GM19351 (cell line): ENCODE results near the gene CNTFR.

Experiments
- ATAC-seq: cut with Tn5 transposase; IDR thresholded peaks from one replicate; pipeline ENCODE4 v1.9.1; 2021; ENCODE audit warnings: mild to moderate bottlenecking, moderate library complexity; ENCODE audit not compliant: unreplicated experiment

The CNTFR gene

GRCh38 chr9:34555936-34556525, 33.5 kb downstream of the CNTFR start:
- no peak for ATAC-seq

- ATAC-seq = no peak
These were observed 34.0 kb downstream of the CNTFR start for GRCh38 chr9:34555500-34555899.

- ATAC-seq = no peak
These were observed 34.5 kb downstream of the CNTFR start for GRCh38 chr9:34555002-34555348.

GRCh38 chr9:34554211-34555001, 35.1 kb downstream of the CNTFR start:
- ATAC-seq = no peak

- no peak for ATAC-seq
These were observed 36.0 kb downstream of the CNTFR start for GRCh38 chr9:34553511-34554021.

- ATAC-seq = no peak
These were observed 36.5 kb downstream of the CNTFR start for GRCh38 chr9:34552986-34553385.

GRCh38 chr9:34552606-34552981, 36.9 kb downstream of the CNTFR start:
- no peak for ATAC-seq

GRCh38 chr9:34551751-34552605, 37.5 kb downstream of the CNTFR start:
- no peak for ATAC-seq

- no peak for ATAC-seq
These were observed 38.7 kb downstream of the CNTFR start for GRCh38 chr9:34550681-34551270.

GRCh38 chr9:34550016-34550680, 39.4 kb downstream of the CNTFR start:
- no peak for ATAC-seq

GRCh38 chr9:34549407-34549732, 40.2 kb downstream of the CNTFR start:
- ATAC-seq = no peak

- no peak for ATAC-seq
These were observed 41.4 kb downstream of the CNTFR start for GRCh38 chr9:34547960-34548611.

- ATAC-seq = no peak
These were observed 42.4 kb downstream of the CNTFR start for GRCh38 chr9:34546834-34547827.

GRCh38 chr9:34546102-34546833, 43.3 kb downstream of the CNTFR start:
- ATAC-seq = no peak

- no peak for ATAC-seq
These were observed 44.0 kb downstream of the CNTFR start for GRCh38 chr9:34545497-34545896.

GRCh38 chr9:34544035-34544434, 45.5 kb downstream of the CNTFR start:
- no peak for ATAC-seq

- no peak for ATAC-seq
These were observed 48.0 kb downstream of the CNTFR start for GRCh38 chr9:34541540-34541939.

GRCh38 chr9:34540827-34541226, 48.7 kb downstream of the CNTFR start:
- ATAC-seq = no peak
